Astrocyte of the spinal cord (primary cell): ENCODE results near the gene ERF.

Experiments used
- DNase-seq: peaks from one replicate; pipeline ENCODE4 v3.0.0; 2011; ENCODE audit warnings: low read depth, low spot score
- H3K4me3 ChIP-seq: 2 replicates; pipeline ENCODE4 v1.5.1; 2011; ENCODE audit warnings: low read depth, mild to moderate bottlenecking, low read length, moderate library complexity
- in situ Hi-C: cut with HindIII; loops from 2 replicates; pipeline ENCODE4 v1.10.0; 2017; ENCODE audit warnings: low sequenced_read_pairs
- TF ChIP-seq, protein P1 (sequence below): IDR thresholded peaks from 2 replicates; pipeline ENCODE4 v1.5.1; 2012; ENCODE audit warnings: low read depth, mild to moderate bottlenecking, low read length, inconsistent platforms

The ERF gene

DNA sequence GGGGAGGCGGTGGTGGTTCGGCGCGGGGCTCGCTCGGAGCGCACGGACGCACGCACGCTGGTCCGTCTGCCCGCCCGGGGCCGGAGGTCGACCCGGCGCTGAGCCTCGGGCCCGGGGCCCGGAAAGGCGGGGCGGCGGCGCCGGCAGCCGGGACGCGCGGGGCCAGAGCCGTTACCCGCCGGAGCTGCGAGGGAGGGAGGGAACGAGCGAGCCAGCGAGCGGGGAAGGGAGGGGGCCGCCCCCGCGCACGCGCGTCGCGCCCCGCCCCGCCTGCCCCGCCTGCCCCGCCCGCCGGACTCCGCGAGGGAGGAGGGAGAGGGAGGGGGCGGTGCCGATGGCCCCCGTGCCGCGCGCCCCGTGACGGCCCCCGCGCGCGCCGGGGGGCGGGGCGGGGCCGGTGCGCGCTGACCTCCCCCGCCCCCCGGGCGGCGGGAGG, 29.2 kb upstream of the ERF start:
- TF ChIP-seq, protein P1, sequence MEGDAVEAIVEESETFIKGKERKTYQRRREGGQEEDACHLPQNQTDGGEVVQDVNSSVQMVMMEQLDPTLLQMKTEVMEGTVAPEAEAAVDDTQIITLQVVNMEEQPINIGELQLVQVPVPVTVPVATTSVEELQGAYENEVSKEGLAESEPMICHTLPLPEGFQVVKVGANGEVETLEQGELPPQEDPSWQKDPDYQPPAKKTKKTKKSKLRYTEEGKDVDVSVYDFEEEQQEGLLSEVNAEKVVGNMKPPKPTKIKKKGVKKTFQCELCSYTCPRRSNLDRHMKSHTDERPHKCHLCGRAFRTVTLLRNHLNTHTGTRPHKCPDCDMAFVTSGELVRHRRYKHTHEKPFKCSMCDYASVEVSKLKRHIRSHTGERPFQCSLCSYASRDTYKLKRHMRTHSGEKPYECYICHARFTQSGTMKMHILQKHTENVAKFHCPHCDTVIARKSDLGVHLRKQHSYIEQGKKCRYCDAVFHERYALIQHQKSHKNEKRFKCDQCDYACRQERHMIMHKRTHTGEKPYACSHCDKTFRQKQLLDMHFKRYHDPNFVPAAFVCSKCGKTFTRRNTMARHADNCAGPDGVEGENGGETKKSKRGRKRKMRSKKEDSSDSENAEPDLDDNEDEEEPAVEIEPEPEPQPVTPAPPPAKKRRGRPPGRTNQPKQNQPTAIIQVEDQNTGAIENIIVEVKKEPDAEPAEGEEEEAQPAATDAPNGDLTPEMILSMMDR = no peak
- H3K4me3 ChIP-seq = peak overlapping the region; percentile 15
- in situ Hi-C loops = no loop called here

DNA sequence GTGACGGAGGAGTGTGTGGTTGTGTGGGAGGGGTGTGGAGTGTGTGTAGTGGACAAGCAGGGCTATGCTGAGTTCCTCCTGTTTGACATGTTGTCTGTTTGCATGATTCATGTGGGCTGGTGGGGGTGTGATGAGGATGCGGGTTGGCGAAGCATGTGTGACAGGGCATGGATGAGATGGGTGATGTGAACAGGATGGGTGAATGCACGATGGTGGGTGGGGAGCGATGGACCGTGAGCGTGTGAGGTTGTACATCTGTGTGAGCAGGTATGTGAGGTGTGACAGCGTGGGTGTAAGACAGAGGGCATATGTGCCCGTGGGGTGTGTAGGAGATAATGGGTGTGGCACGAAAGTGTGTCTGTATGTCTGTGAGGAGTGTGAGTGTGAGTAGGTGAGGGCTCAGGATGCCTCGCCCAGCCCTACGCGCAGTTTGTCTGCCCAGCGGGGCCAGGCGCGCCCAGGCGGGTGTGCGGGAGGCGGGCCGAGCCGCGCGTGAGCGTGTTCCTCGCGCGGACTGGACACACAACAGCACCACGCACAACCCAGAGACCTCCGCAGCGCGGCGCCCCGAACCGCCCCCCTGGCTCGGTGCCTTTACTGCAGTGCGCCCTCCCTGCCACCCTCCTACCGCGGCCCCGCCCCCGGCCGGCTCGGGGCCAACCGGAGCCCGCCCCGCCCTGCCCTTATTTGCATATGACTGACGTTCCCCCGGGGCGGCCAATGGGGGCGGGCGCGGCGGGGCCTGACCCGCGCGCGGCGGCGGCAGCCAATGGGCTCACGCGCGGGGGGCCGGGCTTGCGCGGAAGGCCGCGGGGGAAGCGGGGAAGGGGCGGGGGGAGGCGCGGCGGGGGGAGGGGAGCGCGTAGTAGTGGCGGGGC, 28.5 kb upstream of the ERF start:
- TF ChIP-seq, protein P1 = no peak
- peak; percentile 95 for DNase-seq
- in situ Hi-C loops = no loop called here
- H3K4me3 ChIP-seq = peak overlapping the region; percentile 15

More for the DNA sequence above, 29.2 kb upstream of the ERF start:
- DNase-seq = peak; percentile 65

DNA sequence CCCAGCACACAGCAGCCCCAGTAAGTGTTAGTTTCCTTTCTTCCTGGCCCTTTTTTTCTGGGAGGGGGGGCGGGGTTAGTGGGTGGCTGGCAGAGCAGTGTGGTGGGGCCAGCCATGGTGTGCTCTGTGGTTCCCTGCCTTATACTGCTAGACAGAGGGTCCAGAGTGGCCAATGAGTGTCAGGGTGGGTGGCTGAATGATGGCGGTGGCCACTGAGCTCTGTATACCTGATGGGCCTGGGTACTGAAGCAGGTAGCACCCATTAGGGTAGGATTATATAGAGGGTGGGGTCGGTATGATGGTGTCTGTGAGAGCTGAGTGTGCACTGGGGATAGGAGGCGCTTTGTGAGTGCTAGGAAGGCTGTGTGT, 27.9 kb upstream of the ERF start:
- in situ Hi-C loops = no loop called here
- TF ChIP-seq, protein P1 = no peak
- H3K4me3 ChIP-seq = no peak overlapping the region
- DNase-seq = no peak

DNA sequence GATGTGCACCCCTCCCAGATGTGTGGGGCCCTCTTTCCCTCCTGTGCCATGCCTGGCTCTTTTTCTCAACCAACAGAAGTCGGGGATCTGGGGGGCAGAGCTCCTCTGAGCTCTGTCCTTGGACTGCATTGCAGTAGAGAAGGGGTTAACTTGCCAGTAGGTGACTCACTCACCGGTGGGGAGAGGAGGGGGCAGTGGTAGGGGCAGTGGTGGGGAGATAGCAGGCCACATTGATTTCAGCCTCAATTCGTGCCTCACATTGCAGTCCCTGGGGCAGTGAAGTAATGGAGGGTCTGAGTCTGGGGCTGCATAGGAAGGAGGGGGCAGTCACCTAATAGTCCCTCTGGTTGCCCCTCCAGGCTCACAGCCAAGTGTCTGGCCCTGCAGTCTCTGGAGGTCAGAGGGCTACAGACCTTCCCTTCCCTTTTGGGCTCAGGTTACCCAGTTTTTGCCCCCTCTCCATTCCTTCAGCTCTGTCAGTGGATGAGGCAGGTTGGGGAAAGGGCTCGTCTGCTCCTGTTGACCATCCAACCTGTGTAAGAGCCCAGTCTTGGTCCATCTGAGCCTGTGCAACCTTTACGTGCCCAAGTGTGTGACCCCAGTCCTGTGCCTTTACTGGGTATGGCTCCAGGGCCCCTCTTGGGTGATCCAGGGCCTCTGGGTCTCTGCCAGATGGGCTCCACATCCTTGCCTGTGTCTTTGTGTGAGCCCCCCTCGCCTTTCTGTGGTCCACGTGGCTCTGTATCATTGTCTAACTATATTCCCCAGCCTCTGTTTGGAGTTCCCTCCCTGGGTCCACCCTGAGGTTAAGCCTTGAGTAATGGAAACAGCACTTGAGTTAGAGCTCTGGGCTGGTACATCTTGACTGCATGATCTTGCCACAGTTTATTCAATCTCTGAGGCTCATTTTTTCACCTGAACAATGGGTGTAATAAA, 27.2 kb upstream of the ERF start:
- peak overlapping the region; percentile 72 for H3K4me3 ChIP-seq
- peak; percentile 64 for DNase-seq
- in situ Hi-C loops = no loop called here

DNA sequence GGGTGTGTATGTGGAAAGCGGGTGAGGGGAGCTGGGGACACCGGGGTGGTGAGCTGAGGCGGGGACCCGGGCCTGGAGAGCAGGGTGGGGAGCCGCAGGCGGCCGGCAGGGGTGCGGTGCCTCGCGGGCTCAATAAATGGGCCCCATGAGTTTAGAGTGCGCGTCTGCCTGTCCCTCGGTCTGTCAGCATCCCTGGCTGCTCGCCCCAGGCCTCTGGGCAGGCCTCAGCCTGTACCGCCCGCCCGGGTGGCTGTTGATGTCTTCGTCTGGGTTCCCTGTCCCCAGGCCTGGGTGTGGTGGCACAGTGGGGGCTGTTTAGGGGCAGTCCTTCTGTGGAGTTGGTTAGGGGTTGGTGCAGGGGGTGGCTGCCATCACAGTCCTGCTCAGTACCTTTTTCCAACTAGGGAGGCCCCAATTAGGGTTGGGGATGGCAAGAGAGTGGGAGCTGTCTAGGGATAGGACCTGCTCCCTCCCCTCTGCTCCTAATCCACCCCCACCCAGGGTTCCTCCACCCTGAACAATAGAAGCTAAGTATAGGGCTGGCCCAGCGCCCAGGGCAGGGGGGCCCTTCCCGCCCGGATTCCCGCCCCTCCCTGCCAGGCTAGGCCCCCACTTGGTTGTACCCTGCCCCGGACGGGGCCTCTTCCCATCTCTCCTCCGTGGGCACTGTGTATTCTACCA, 26.4 kb upstream of the ERF start:
- peak overlapping the region; percentile 72 for H3K4me3 ChIP-seq
- TF ChIP-seq, protein P1 = no peak
- peak; percentile 40 for DNase-seq
- in situ Hi-C loops = no loop called here

More for the DNA sequence above, 27.2 kb upstream of the ERF start:
- TF ChIP-seq, protein P1 = no peak

DNA sequence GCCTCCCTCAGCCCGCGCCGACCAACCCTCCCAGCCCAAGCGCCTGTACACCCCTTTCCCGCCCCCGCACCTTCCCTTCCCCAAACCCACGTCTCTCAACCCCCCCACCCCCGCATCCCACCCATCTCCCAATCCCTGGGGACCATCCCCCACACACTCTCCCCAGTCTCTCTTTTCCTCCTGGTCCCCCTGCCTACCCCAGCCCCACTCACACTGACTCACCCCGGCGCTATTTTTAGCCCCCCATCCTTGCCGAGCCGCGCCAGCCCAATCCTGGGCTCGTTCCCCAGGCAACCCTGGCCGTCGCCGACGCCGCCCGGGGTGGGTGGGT, 25.9 kb upstream of the ERF start:
- TF ChIP-seq, protein P1 = no peak
- peak; percentile 70 for DNase-seq
- in situ Hi-C loops = no loop called here
- peak overlapping the region; percentile 72 for H3K4me3 ChIP-seq
